NCI-H146 treated with DMSO at 0.1 percent for 48 hours (cell line): ENCODE results near the gene ZBTB49.

Source experiments
- DNase-seq: peaks from one replicate; lab custom pipeline; 2025; ENCODE audit not compliant: unreplicated experiment; lab: John Stamatoyannopoulos, UW

ZBTB49 gene

DNA sequence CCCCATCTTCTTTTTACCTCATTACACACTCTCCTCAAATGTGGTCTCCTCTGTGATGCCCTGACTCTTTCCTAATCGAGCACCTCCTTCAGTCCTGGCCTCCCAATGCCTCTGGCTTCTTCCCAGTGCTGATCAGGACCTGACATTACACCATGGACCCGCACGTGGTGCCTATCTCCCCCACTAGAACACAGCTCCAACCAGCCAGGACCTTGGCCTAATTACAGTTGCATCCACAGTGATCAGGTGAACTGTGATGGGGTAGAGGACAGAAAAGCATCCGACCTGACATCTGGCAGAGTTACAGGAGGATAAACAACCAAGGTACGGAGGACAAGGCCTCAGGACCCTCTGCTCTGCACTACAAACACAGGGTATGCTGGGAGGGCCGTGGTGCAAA is 12.5 kb upstream of the ZBTB49 start:
- DNase-seq, result no peak

- DNase-seq, result no peak
Measured at GRCh38 chr4:4281787-4282186, 8.3 kb upstream of the ZBTB49 start.

GRCh38 chr4:4284827-4285618 is 5.0 kb upstream of the ZBTB49 start:
- no peak for DNase-seq

GRCh38 chr4:4288098-4288497 is 2.0 kb upstream of the ZBTB49 start:
- DNase-seq, result no peak

DNA sequence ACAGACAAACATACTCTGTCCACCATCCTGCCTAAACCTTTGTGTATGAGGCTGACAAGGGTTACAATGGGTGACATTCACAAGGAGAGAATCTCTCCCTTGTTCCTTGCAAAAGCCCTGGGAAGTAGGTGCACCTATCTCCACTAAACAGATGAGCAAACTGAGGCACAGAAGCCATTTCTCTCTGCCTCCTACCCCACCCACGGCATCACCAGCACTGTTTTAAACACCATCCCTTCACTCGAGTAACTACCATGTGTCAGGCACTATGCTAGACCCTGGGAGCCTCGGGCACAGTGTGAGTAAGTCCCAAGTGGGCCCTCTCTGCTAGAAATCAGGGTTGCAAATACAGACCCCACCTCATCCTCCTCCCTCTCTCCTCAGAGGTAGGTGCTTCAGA is 996 bp upstream of the ZBTB49 start:
- no peak for DNase-seq

GRCh38 chr4:4289597-4289940 is 482 bp upstream of the ZBTB49 start:
- DNase-seq, result no peak

GRCh38 chr4:4293279-4293678 is 3.2 kb downstream of the ZBTB49 start:
- DNase-seq, result no peak

GRCh38 chr4:4296283-4296846 is 6.3 kb downstream of the ZBTB49 start:
- DNase-seq, result no peak

DNA sequence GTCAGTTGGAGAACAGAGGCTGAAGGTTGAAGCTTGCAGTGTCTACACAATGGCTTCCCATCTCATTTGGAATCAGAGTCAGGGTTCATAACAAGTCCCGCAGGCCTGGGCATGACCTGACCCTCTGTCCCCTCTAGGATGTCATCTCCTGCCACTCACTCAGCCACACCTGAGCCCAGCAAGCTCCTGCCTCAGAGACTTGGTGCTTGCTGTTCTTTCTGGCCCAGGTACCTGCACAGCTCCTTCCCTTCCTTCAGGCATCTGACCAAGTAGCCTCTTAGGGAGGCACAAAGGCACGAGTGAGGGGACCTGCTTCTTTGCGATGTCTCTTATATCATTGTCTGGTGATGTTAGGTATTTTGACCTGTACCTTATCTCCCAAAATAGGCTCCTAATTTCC is 9.0 kb downstream of the ZBTB49 start:
- no peak for DNase-seq

- no peak for DNase-seq
Measured at GRCh38 chr4:4302001-4302400, 11.9 kb downstream of the ZBTB49 start.

DNA sequence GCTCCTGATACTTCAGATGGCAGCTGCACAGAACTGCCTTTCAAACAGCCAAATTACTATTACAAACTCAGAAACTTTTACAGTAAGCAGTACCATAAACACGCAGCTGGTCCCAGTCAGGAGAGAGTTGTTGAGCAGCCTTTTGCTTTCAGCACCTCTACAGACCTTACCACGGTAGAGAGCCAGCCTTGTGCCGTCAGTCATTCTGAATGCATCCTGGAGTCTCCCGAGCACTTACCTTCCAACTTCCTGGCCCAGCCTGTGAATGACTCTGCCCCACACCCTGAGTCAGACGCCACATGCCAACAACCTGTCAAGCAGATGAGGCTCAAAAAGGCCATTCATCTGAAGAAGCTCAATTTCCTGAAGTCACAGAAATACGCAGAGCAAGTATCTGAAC is 12.4 kb downstream of the ZBTB49 start:
- no peak for DNase-seq

DNA sequence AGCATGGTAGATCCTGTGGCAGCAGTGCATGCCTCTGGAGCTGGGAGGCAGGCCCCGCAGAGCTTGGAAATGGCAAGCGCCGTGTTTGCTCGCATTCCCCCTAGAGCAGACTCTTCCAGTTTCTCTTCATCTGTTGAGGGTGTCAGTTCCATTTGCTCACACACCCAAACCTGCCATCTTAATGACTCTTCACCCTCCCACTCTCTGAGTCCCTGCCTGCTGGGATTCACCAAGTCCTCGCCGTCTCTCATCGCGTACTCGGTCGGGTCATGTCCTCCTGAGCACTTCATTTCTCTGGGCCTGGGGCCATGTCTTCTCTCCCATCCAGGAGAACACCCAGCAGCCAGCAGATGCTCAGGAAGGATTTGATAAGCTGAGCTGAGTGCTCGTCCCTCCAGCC is 16.9 kb downstream of the ZBTB49 start:
- DNase-seq, result no peak

GRCh38 chr4:4308800-4309441 is 18.9 kb downstream of the ZBTB49 start:
- no peak for DNase-seq

DNA sequence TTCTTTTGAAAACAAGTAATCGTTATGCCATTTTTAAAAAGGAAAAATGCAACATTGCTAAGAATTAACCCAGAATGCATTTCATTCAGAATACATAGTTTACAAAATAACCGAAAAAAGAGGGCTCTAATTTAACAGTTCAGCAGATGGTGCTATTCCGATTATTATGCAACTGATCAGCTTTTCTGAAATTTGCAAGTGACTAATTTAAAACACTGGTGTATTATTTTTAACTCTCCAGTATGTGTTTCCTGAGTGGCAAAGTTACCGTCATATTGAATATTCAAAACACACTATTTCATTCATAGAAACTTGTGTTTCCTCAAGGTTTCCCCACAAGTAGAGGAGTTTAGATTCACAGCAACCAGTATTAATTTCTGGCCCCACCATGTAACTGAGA is 21.1 kb downstream of the ZBTB49 start:
- no peak for DNase-seq

DNA sequence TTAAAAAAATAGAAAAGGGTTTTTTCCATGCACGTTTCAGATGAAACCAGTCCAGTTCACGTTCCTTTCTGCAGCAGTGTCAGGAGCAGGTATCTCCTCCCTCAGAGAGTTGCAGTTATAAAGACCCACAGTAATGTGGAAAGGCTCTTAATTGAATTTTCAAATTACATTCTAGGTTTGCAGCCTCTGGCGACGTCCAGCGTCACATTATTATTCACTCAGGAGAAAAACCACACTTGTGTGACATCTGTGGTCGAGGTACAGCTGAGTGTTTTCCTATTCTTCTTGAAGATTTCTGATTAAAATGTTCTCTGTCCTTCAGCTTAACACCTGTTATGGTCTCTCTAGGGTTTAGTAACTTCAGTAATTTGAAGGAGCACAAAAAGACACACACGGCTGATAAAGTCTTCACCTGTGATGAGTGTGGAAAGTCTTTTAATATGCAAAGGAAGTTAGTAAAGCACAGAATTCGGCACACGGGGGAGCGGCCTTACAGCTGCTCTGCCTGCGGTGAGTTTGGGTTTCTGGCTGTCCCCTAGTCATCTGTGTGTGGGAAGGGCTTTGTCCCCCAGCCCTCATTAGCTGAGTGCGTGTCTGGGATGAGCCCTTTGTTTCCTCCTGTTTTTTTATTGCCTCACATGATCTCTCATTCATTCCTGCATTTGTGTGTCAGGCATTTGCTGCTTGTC is 25.6 kb downstream of the ZBTB49 start:
- no peak for DNase-seq

GRCh38 chr4:4316150-4316495 is 26.1 kb downstream of the ZBTB49 start:
- DNase-seq, result no peak

GRCh38 chr4:4317496-4318232 is 27.6 kb downstream of the ZBTB49 start:
- DNase-seq, result no peak

DNA sequence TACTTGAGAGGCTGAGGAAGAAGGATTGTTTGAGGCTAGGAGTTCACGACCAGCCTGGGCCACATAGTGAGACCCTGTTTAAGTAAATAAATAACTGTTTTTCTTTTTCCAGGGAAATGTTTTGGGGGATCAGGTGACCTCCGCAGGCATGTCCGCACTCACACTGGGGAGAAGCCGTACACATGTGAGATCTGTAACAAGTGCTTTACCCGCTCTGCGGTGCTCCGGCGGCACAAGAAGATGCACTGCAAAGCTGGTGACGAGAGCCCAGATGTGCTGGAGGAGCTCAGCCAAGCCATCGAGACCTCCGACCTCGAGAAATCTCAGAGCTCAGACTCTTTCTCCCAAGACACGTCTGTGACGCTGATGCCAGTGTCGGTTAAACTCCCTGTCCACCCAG is 30.5 kb downstream of the ZBTB49 start:
- DNase-seq, result no peak

- no peak for DNase-seq
Measured at GRCh38 chr4:4320951-4321714, 31.1 kb downstream of the ZBTB49 start.

DNA sequence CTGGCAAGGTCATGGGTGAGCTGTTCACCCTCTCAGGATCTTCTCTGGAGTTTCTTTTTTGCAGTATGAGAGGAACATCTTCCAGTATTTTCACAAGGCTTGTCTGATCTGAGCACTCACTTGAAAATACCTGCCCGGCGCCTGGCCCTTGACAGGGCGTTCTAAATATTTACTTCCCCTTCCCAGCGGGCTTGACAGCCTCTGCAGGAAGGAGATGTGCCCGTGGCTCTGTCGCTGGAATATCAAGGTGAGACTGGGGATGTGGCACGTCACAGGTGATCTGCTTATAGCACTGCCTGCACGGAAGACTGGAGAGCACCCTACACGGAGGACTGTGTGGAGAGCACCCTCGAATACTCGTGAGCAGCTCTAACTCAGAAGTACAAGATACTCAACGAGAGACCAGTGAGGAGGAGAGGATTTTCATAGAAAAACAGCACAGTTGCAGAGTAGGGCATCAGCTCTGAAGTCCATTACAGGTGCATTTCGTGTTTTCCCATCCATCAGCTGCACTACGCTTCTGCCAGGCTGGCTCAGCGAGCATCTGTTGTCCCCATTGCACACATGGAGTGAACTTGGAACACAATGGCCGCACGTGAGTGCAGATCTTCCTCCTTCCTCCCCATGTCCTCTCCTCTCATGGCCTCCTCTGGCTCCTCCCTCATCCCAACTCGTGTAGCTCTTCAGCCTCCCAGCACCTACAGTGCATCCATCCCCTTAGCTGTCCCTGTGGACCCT is 32.1 kb downstream of the ZBTB49 start:
- no peak for DNase-seq
